ENCODE measurements around the gene CD99L2.

DNA sequence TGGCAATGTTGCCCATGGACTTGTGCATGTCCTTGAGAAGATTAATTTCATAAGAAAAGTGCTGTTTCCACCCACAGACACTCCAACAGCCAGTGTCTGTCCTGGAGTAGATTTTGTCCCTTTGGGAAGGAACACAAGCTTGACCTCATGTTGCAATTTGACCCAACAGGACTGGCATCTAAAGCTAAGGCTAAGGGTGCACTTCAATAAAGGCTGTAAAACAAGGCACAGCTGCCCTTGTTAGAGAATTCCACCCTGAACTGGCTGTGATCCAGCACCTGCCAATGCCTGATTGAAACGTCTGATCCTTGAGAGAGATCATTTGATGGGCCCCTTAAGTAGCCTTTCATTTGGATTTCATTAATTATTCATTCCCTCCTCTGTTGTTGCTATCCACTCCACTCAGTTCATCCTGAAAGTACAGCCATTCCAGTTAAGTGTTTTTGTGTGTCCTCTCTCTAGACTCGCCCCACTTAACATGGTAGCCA, 56.2 kb downstream of the CD99L2 start:
- TF ChIP-seq, protein P1, sequence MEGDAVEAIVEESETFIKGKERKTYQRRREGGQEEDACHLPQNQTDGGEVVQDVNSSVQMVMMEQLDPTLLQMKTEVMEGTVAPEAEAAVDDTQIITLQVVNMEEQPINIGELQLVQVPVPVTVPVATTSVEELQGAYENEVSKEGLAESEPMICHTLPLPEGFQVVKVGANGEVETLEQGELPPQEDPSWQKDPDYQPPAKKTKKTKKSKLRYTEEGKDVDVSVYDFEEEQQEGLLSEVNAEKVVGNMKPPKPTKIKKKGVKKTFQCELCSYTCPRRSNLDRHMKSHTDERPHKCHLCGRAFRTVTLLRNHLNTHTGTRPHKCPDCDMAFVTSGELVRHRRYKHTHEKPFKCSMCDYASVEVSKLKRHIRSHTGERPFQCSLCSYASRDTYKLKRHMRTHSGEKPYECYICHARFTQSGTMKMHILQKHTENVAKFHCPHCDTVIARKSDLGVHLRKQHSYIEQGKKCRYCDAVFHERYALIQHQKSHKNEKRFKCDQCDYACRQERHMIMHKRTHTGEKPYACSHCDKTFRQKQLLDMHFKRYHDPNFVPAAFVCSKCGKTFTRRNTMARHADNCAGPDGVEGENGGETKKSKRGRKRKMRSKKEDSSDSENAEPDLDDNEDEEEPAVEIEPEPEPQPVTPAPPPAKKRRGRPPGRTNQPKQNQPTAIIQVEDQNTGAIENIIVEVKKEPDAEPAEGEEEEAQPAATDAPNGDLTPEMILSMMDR (conservative IDR thresholded peaks at IDR 0.05; ENCODE audit: low read depth, low read length), result no peak
- no peak for TF ChIP-seq EZH2 (IDR thresholded peaks at IDR 0.05; ENCODE audit: borderline replicate concordance, low read depth, low read length, poor library complexity, severe bottlenecking)

Measured in A673 (cell line).